ENCODE data around the gene BCL7B.
"Not testable (repeated sequence)": the region's sequence is repeated elsewhere in the genome, so short reads cannot be mapped to it uniquely, and the experiment has no call there.

DNA sequence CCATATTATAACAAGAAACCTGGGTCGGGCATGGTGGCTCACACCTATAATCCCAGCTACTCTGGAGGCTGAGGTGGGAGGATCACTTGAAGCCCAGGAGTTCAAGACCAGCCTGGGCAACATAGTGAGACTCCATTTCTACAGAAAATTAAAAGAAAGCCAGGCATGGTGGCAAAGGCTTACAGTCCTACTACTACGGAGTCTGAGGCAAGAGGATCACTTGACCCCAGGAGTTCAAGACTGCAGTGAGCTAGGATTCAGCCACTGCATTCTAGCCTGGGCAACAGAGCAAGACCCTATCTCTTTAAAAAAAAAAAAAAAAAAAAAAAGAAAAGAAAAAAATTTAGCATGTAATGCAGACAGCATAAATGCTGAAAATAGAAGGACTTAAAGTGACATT is 19.0 kb downstream of the BCL7B start:
- TF ChIP-seq, protein P1, sequence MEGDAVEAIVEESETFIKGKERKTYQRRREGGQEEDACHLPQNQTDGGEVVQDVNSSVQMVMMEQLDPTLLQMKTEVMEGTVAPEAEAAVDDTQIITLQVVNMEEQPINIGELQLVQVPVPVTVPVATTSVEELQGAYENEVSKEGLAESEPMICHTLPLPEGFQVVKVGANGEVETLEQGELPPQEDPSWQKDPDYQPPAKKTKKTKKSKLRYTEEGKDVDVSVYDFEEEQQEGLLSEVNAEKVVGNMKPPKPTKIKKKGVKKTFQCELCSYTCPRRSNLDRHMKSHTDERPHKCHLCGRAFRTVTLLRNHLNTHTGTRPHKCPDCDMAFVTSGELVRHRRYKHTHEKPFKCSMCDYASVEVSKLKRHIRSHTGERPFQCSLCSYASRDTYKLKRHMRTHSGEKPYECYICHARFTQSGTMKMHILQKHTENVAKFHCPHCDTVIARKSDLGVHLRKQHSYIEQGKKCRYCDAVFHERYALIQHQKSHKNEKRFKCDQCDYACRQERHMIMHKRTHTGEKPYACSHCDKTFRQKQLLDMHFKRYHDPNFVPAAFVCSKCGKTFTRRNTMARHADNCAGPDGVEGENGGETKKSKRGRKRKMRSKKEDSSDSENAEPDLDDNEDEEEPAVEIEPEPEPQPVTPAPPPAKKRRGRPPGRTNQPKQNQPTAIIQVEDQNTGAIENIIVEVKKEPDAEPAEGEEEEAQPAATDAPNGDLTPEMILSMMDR (tag by site-specific recombination; IDR thresholded peaks at IDR 0.05): not testable (repeated sequence)
- not testable (repeated sequence) for TF ChIP-seq ZNF76 (tag by site-specific recombination; IDR thresholded peaks at IDR 0.05; ENCODE audit: borderline replicate concordance, low read depth); ZNF677 (tag by site-specific recombination; IDR thresholded peaks at IDR 0.05); ZNF623 (tag by site-specific recombination; IDR thresholded peaks at IDR 0.05); SALL2 (tag by site-specific recombination; IDR thresholded peaks at IDR 0.05; ENCODE audit: borderline replicate concordance)
